GM21390 (cell line): ENCODE data around the gene SLC14A1.

ENCODE experiments used
- ATAC-seq: cut with Tn5 transposase; IDR thresholded peaks from one replicate; pipeline ENCODE4 v1.9.1; 2021; ENCODE audit not compliant: unreplicated experiment

Gene SLC14A1

GRCh38 chr18:45793264-45793965 is 69.4 kb downstream of the SLC14A1 start:
- no peak for ATAC-seq

- ATAC-seq, result no peak
Measured at GRCh38 chr18:45801416-45802004, 77.5 kb downstream of the SLC14A1 start.
